Suprapubic skin (tissue), 3 donors: ENCODE results near the gene RPAIN.

ENCODE experiments used
- POLR2A ChIP-seq, 2 donors: fragments of 450-650 bp; IDR thresholded peaks; one replicate each; pipeline ENCODE4 v1.6.1; 2017; ENCODE audit warnings: antibody characterized with exemption in 2 of 2, mild to moderate bottlenecking in 2 of 2, moderate library complexity in 2 of 2
- TF ChIP-seq, protein P1 (sequence below), 2 donors: fragments of 200-600 bp in 1 of 2; fragments of 450-650 bp in 1 of 2; sonication (generic) in 1 of 2; IDR thresholded peaks; one replicate each; pipeline ENCODE4 v1.5.1; 2016 to 2019; ENCODE audit warnings: antibody characterized with exemption in 2 of 2, mild to moderate bottlenecking in 1 of 2, moderate library complexity in 1 of 2

DNA sequence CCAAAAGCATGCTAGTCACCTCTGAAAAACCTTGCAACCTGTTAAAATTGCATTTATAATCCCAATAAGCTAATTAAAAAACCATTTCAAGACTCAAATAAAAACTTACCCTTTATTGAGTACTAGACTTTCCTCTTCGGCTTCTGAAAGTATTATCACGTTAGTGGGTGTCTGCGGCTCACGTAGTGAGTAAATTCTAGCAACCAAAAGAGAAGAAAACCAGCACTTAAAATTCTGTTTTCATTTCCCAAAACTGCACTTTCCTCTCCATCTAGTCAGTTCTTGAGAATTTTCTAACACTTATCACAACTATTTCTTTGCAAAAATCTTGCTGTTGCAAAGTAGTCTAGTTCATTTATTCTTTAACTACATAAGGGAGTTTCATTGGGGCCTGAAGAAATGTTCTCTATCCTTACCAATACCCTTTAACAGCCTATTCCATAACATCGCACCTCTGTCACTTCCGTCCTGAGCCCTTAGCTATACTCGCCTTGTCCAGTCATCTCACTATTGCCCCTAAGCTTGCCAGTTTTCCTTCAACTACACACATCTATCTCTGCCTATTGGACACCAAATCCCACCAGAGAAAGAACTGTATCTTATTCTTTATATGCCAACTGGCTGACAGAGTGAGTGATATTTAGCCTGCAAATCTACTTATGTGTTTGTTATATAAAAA is 9.2 kb upstream of the RPAIN start:
- TF ChIP-seq, protein P1, sequence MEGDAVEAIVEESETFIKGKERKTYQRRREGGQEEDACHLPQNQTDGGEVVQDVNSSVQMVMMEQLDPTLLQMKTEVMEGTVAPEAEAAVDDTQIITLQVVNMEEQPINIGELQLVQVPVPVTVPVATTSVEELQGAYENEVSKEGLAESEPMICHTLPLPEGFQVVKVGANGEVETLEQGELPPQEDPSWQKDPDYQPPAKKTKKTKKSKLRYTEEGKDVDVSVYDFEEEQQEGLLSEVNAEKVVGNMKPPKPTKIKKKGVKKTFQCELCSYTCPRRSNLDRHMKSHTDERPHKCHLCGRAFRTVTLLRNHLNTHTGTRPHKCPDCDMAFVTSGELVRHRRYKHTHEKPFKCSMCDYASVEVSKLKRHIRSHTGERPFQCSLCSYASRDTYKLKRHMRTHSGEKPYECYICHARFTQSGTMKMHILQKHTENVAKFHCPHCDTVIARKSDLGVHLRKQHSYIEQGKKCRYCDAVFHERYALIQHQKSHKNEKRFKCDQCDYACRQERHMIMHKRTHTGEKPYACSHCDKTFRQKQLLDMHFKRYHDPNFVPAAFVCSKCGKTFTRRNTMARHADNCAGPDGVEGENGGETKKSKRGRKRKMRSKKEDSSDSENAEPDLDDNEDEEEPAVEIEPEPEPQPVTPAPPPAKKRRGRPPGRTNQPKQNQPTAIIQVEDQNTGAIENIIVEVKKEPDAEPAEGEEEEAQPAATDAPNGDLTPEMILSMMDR (IDR thresholded peaks at IDR 0.05): no peak
- no peak for TF ChIP-seq POLR2A (IDR thresholded peaks at IDR 0.05)
